ENCODE measurements around the gene CTBP1.

GRCh38 chr4:1290165-1290977, 41.4 kb upstream of the CTBP1 start:
- no peak for TF ChIP-seq POLR2A (IDR thresholded peaks at IDR 0.05; ENCODE audit: low read length)
- no peak for TF ChIP-seq GATA1 (IDR thresholded peaks at IDR 0.05; ENCODE audit: low read depth, low read length)

Measured in erythroblast (primary cell).